ENCODE results near the gene DNAI4. TPM values are rescaled to one million over a fixed set of nuclear protein-coding genes. Genes with fewer than 3 reads are reported as not detected.

Gene DNAI4
- total RNA-seq, 1 donor from 2014 or later: 4.5 TPM

GRCh38 chr1:66867501-66867900 is 57.2 kb downstream of the DNAI4 start:
- Histone ChIP-seq H3K4me3 (ENCODE audit: low read depth, low read length) (no peak overlapping the region), H3K36me3 (ENCODE audit: control insufficient read depth, insufficient read depth, low read length) (no peaks in the 10 kb centered on the region), H3K27me3 (ENCODE audit: control insufficient read depth, insufficient read depth, low read length) (no peaks in the 10 kb centered on the region)
- DNase-seq (ENCODE audit: low read depth): no peak
- TF ChIP-seq CTCF (IDR thresholded peaks at IDR 0.05; ENCODE audit: insufficient read depth, low read length, poor library complexity, severe bottlenecking): no peak

- Histone ChIP-seq H3K27me3 (ENCODE audit: control insufficient read depth, insufficient read depth, low read length) (no peaks in the 10 kb centered on the region), H3K4me3 (ENCODE audit: low read depth, low read length) (no peak overlapping the region), H3K36me3 (ENCODE audit: control insufficient read depth, insufficient read depth, low read length) (no peaks in the 10 kb centered on the region)
- no peak for TF ChIP-seq CTCF (IDR thresholded peaks at IDR 0.05; ENCODE audit: insufficient read depth, low read length, poor library complexity, severe bottlenecking)
- DNase-seq (ENCODE audit: low read depth): no peak
Observed at GRCh38 chr1:66860529-66860928, 64.1 kb downstream of the DNAI4 start.

- no peak for DNase-seq (ENCODE audit: low read depth)
- Histone ChIP-seq H3K27me3 (ENCODE audit: control insufficient read depth, insufficient read depth, low read length) (no peaks in the 10 kb centered on the region), H3K36me3 (ENCODE audit: control insufficient read depth, insufficient read depth, low read length) (no peaks in the 10 kb centered on the region), H3K4me3 (ENCODE audit: low read depth, low read length) (no peak overlapping the region)
- no peak for TF ChIP-seq CTCF (IDR thresholded peaks at IDR 0.05; ENCODE audit: insufficient read depth, low read length, poor library complexity, severe bottlenecking)
Observed at GRCh38 chr1:66853379-66853778, 71.3 kb downstream of the DNAI4 start.

- TF ChIP-seq CTCF (IDR thresholded peaks at IDR 0.05; ENCODE audit: insufficient read depth, low read length, poor library complexity, severe bottlenecking): no peak
- DNase-seq (ENCODE audit: low read depth): no peak
- H3K27me3 ChIP-seq (ENCODE audit: control insufficient read depth, insufficient read depth, low read length): no peaks in the 10 kb centered on the region
- H3K36me3 ChIP-seq (ENCODE audit: control insufficient read depth, insufficient read depth, low read length): no peaks in the 10 kb centered on the region
- H3K4me3 ChIP-seq (ENCODE audit: low read depth, low read length): no peak overlapping the region
Observed at GRCh38 chr1:66852870-66853269, 71.8 kb downstream of the DNAI4 start.

- DNase-seq (ENCODE audit: low read depth): no peak
- TF ChIP-seq CTCF (IDR thresholded peaks at IDR 0.05; ENCODE audit: insufficient read depth, low read length, poor library complexity, severe bottlenecking): no peak
- Histone ChIP-seq H3K27me3 (ENCODE audit: control insufficient read depth, insufficient read depth, low read length) (no peaks in the 10 kb centered on the region), H3K4me3 (ENCODE audit: low read depth, low read length) (no peak overlapping the region), H3K36me3 (ENCODE audit: control insufficient read depth, insufficient read depth, low read length) (no peaks in the 10 kb centered on the region)
Observed at GRCh38 chr1:66850989-66851388, 73.7 kb downstream of the DNAI4 start.

GRCh38 chr1:66848193-66848592 is 76.5 kb downstream of the DNAI4 start:
- DNase-seq (ENCODE audit: low read depth): no peak
- Histone ChIP-seq H3K4me3 (ENCODE audit: low read depth, low read length) (no peak overlapping the region), H3K36me3 (ENCODE audit: control insufficient read depth, insufficient read depth, low read length) (no peaks in the 10 kb centered on the region), H3K27me3 (ENCODE audit: control insufficient read depth, insufficient read depth, low read length) (no peaks in the 10 kb centered on the region)
- no peak for TF ChIP-seq CTCF (IDR thresholded peaks at IDR 0.05; ENCODE audit: insufficient read depth, low read length, poor library complexity, severe bottlenecking)
